GM12873 (cell line): ENCODE measurements around the gene NUDT5.
A peak's percentile ranks its signal among the peaks of the same experiment; 100 is the strongest.

Source experiments
- TF ChIP-seq, protein P1 (sequence below): IDR thresholded peaks from 2 replicates; pipeline ENCODE4 v1.5.1; 2012; ENCODE audit warnings: low read depth, mild to moderate bottlenecking, moderate library complexity, low read length, control low read depth; ENCODE audit not compliant: insufficient read depth; ENCODE audit errors: missing control alignments

NUDT5 gene

DNA sequence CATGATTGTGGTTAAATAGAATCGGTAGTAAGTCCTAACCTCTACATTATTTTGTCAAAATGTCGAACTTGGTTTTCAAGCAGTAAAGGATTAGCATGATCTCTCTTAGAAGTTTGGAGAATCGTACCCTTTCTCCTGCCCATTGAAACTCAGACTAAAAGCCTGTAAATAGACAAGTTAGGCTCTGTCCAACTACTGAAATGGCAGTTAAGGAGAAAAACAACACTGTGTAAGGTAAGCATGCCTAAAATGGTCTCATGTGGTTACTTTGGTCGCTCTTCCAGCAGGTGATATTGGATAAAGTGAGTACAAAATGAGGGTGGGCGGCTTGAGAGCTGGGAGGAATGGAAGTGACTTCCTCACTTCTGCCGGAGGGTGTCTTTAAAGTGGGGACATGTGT is 41.2 kb downstream of the NUDT5 start:
- TF ChIP-seq, protein P1, sequence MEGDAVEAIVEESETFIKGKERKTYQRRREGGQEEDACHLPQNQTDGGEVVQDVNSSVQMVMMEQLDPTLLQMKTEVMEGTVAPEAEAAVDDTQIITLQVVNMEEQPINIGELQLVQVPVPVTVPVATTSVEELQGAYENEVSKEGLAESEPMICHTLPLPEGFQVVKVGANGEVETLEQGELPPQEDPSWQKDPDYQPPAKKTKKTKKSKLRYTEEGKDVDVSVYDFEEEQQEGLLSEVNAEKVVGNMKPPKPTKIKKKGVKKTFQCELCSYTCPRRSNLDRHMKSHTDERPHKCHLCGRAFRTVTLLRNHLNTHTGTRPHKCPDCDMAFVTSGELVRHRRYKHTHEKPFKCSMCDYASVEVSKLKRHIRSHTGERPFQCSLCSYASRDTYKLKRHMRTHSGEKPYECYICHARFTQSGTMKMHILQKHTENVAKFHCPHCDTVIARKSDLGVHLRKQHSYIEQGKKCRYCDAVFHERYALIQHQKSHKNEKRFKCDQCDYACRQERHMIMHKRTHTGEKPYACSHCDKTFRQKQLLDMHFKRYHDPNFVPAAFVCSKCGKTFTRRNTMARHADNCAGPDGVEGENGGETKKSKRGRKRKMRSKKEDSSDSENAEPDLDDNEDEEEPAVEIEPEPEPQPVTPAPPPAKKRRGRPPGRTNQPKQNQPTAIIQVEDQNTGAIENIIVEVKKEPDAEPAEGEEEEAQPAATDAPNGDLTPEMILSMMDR = no peak

DNA sequence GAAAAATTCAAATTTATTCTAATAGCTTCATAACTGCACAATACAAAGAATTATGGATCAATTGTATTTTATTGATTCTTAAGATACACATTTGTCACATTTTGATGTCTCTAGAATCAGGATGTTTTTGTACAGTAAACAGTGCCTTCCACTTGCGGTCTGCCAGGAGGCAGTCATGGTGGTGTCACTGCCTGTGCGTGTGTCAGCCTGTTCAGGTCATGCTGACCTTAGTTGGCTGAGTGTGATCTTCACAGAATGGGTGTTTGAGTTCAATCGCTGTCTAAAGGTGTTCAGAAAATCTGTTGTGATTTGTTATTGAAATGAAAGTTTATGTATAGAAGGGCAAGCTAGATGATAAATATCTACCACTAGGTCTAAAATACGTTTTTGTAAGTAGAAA is 45.5 kb downstream of the NUDT5 start:
- TF ChIP-seq, protein P1 = no peak

DNA sequence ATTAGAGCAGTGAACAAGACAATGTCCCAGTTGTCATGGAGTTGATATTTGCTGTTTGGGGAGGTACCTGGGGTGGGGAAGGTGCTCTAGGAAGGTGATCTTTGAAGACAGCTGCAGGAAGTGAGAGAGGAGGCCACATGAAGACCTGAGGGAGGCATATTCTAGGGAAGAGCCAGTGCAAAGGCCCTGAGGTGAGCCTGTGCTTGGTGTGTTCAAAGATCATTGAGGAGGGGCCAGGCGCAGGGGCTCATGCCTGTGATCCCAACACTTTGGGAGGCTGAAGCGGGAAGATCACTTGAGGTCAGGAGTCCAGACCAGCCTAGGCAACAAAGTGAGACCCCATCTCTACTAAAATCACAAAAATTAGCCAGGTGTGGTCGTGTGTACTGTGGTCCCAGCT is 51.2 kb downstream of the NUDT5 start:
- TF ChIP-seq, protein P1 = no peak

GRCh38 chr10:12140038-12140437 is 55.7 kb downstream of the NUDT5 start:
- TF ChIP-seq, protein P1 = no peak

DNA sequence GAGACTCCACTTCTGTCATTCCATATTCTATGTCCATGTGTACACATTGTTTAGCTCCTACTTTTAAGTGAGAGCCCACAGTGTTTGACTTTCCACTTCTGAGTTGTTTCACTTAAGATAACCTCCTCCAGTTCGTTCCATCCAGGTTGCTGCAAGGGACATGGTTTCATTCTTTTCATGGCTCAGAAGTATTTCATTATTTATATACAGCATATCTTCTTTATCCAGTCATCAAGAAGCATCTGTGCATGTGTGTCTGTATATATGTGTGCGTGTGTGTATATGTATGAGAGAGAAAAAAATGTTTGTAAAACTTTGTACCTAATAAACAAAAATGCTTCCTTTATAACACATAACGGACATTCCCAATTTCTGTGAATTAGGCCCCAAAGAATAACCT is 60.1 kb downstream of the NUDT5 start:
- TF ChIP-seq, protein P1 = no peak

DNA sequence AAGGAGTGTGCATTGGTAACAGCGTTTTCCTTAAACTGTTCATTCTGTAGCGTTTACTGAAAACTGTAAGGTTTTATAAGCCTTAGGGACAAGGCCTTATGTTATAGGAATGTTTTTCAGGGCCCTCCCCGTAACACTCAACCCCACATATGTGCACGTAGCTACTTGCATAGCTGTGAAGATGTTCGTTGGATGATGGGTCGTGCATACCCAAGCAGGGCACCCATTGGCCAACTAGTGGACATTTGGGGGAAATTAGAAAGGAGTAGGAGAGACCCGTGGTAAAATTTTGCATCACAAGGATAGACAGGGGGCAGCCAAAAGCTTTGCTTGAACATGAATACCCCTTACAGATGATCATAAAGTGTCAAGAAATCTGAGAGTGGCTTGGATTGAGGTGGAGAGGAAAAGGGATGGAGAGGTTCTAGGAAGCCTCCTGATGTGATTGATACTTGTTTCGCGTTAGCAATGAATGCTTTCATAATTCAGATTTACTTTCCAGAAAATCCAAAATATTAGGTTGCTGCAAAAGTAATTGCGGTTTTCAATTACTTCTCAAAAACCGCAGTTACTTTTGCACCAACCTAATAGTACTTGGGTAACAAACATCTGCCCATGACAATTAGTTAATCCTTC is 65.3 kb downstream of the NUDT5 start:
- TF ChIP-seq, protein P1 = peak; percentile 68

GRCh38 chr10:12129222-12130111 is 66.2 kb downstream of the NUDT5 start, which contains the start of gene SEC61A2:
Gene SEC61A2 (plus strand): TSS chr10:12129677. CDS start chr10:12129788, 111 bp downstream.
- TF ChIP-seq, protein P1 = no peak
